Tibial artery (tissue), 4 donors: ENCODE data around the gene CEP41.
A peak's percentile ranks its signal among the peaks of the same experiment; 100 is the strongest.

Experiments used
- DNase-seq, 2 donors: peaks; one replicate each; pipeline ENCODE4 v3.0.0-alpha.2; 2019
- H3K27ac ChIP-seq, 2 donors: fragments of 200-600 bp; sonication (generic) in 1 of 2; 1 replicate in 1 of 2; 2 replicates in 1 of 2; pipeline ENCODE4 v1.5.1; 2018 to 2019; ENCODE audit warnings: mild to moderate bottlenecking in 1 of 2
- H3K27me3 ChIP-seq, 2 donors: fragments of 200-600 bp; sonication (generic) in 1 of 2; one replicate each; pipeline versions ENCODE4 v1.5.1 to v1.6.0; 2016 to 2019
- H3K36me3 ChIP-seq, 3 donors: fragments of 200-600 bp; sonication (generic) in 2 of 3; one replicate each; pipeline ENCODE4 v1.5.1; 2016 to 2019; ENCODE audit warnings: mild to moderate bottlenecking in 2 of 3
- H3K4me1 ChIP-seq, 4 donors: fragments of 200-600 bp; sonication (generic) in 2 of 4; 1 replicate in 3 of 4; 2 replicates in 1 of 4; pipeline ENCODE4 v1.5.1; 2016 to 2019
- H3K4me3 ChIP-seq, 2 donors: fragments of 200-600 bp; sonication (generic) in 1 of 2; 1 replicate in 1 of 2; 2 replicates in 1 of 2; pipeline ENCODE4 v1.5.1; 2018 to 2019; ENCODE audit warnings: mild to moderate bottlenecking in 2 of 2
- H3K9me3 ChIP-seq, 3 donors: fragments of 200-600 bp; sonication (generic) in 1 of 3; one replicate each; pipeline ENCODE4 v1.5.1; 2016 to 2019
- intact Hi-C: fragments of 100-400 bp; cut with DNase I; formaldehyde crosslinking; loops from one replicate; pipeline ENCODE4 v1.15.0; 2023; ENCODE audit warnings: low total_unique reads
- TF ChIP-seq, protein P1 (sequence below), 2 experiments: fragments of 200-600 bp in 1 of 2; fragments of 450-650 bp in 1 of 2; IDR thresholded peaks; one replicate each; pipeline ENCODE4 v1.5.1; 2017 to 2019; ENCODE audit warnings: antibody characterized with exemption in 2 of 2, mild to moderate bottlenecking in 1 of 2, moderate library complexity in 1 of 2

CEP41 gene

DNA sequence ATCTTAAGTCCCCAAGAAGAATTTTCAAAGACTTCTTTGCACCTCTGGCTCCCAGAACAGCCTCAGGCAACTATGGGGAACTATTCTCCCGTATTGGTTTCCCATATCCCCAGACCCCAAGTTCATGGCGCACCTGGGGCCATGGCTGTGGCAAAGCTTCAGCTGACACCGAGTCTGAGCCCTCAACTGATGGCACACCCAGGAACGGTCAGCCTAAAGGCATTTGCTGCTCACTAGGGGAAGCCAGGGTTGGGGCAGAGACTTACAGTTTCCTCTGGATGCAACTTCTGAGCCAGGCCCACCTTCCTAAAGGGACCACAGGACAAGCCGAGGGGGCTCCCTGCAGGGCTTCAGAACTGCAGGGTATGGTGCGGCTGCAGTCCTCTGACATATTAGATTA, 74.3 kb downstream of the CEP41 start:
- Histone ChIP-seq H3K4me1 (peaks cover 6 to 58% (median 44%) of the 10 kb centered on the region in 4 donors), H3K4me3 (no peak overlapping the region), H3K9me3 (no peaks in the 10 kb centered on the region), H3K27me3 (no peaks in the 10 kb centered on the region), H3K36me3 (no peaks in the 10 kb centered on the region), H3K27ac (no peak overlapping the region)
- intact Hi-C loops: no loop called here
- TF ChIP-seq, protein P1, sequence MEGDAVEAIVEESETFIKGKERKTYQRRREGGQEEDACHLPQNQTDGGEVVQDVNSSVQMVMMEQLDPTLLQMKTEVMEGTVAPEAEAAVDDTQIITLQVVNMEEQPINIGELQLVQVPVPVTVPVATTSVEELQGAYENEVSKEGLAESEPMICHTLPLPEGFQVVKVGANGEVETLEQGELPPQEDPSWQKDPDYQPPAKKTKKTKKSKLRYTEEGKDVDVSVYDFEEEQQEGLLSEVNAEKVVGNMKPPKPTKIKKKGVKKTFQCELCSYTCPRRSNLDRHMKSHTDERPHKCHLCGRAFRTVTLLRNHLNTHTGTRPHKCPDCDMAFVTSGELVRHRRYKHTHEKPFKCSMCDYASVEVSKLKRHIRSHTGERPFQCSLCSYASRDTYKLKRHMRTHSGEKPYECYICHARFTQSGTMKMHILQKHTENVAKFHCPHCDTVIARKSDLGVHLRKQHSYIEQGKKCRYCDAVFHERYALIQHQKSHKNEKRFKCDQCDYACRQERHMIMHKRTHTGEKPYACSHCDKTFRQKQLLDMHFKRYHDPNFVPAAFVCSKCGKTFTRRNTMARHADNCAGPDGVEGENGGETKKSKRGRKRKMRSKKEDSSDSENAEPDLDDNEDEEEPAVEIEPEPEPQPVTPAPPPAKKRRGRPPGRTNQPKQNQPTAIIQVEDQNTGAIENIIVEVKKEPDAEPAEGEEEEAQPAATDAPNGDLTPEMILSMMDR (IDR thresholded peaks at IDR 0.05): no peak
- DNase-seq: peak in 1 of 2 donors; percentile 42

DNA sequence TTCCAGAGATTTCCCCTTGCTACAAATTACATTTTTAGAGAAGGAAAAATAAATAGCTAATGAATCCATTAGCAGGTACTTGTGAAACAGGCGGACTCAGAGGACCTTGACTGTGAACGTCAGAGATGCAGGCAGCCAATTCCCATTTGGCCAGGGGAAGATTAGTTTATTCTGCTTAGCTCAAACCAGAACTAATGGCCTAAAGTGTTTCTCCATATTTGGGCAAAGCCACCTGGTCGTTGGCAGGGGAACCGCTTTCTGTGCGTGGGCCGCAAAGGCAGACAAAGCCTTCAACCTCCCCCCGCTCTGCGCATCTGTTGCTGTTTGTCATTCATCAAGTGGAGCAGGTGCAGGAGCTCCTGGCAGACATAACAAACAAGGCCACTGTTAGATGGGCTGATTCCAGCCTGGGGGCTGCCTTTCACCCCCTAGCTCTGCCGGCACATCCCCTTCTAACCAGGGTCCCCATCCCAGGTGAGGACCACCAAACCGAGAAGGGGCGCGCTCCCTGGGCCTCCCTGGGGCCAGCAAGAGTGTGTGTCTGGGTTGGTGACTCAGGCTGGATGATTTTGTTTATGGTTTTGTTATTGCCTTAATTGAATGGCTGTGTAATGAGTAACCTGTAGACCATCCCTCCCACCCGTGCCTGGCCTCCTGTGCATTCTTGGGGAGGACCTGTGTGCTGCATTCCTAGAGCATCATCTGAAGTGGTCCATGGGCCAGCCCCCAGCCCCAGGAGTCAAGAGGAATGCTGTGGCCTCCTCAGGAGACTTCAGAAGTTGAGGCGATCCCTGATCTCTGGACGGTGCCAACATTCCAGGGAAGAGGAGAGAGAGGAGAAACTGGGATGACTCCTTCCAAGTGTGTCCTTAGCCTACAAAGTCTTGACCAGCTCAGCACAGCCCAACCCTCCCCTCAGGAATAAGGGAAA, 75.0 kb downstream of the CEP41 start:
- TF ChIP-seq, protein P1 (IDR thresholded peaks at IDR 0.05): no peak

DNA sequence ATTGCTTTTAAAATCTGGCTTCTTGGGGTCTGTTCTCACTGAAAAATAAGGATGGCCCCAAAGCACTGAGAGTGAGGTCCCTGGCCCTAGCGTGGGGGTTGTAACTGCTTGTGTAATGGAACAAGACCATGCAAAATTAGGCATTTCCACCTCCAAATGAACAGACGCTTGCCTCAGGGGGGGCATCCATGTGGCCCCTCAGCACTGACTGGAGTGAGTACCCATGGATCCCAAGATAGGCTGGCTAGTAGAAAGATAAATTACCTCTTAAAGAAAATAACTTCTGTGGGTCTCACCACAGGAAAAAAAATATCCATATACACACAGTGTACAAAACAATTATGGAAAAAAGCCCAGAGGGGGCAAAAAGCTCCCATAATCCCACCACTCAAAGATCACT, 75.7 kb downstream of the CEP41 start:
- H3K36me3 ChIP-seq: no peaks in the 10 kb centered on the region
- TF ChIP-seq, protein P1 (IDR thresholded peaks at IDR 0.05): no peak
- intact Hi-C loops: no loop called here
- DNase-seq: no peak
- H3K27ac ChIP-seq: no peak overlapping the region
- no peak overlapping the region for H3K4me3 ChIP-seq
- no peaks in the 10 kb centered on the region for H3K27me3 ChIP-seq
- H3K9me3 ChIP-seq: no peaks in the 10 kb centered on the region
- peaks cover 6 to 44% (median 30%) of the 10 kb centered on the region in 4 donors for H3K4me1 ChIP-seq

More for the DNA sequence above, 75.0 kb downstream of the CEP41 start:
- H3K4me3 ChIP-seq: no peak overlapping the region
- no peaks in the 10 kb centered on the region for H3K36me3 ChIP-seq
- H3K27ac ChIP-seq: no peak overlapping the region
- no peaks in the 10 kb centered on the region for H3K27me3 ChIP-seq
- no peaks in the 10 kb centered on the region for H3K9me3 ChIP-seq
- DNase-seq: peak in 1 of 2 donors; percentile 57
- intact Hi-C loops: no loop called here
- peaks cover 6 to 50% (median 36%) of the 10 kb centered on the region in 4 donors for H3K4me1 ChIP-seq

DNA sequence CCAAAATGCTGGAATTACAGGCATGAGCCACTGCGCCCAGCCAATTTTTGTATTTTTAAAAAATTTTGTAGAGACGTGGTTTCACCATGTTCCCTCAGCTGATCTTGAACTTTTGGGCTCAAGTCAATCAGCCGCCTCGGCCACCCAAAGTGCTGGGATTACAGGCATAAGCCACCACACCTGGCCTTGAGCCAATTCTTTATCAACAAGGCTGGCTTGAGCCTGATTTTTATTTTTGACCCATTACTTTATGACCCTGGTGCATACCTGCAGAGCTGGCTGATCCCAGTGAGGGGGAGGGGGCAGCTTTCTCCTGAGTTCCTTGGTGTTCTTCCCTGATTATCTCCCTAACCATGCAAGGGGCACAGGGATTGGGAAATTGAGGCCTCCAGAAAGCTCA, 76.4 kb downstream of the CEP41 start:
- no peaks in the 10 kb centered on the region for H3K36me3 ChIP-seq
- TF ChIP-seq, protein P1 (IDR thresholded peaks at IDR 0.05): no peak
- H3K4me1 ChIP-seq: peaks cover 0 to 37% (median 24%) of the 10 kb centered on the region in 4 donors
- DNase-seq: peak in 1 of 2 donors; percentile 53
- intact Hi-C loops: no loop called here
- H3K4me3 ChIP-seq: no peak overlapping the region
- peak overlapping the region; percentile 48 to 57 for H3K27ac ChIP-seq
- no peaks in the 10 kb centered on the region for H3K27me3 ChIP-seq
- peaks cover 0 to 3% (median 0%) of the 10 kb centered on the region in 3 donors for H3K9me3 ChIP-seq

DNA sequence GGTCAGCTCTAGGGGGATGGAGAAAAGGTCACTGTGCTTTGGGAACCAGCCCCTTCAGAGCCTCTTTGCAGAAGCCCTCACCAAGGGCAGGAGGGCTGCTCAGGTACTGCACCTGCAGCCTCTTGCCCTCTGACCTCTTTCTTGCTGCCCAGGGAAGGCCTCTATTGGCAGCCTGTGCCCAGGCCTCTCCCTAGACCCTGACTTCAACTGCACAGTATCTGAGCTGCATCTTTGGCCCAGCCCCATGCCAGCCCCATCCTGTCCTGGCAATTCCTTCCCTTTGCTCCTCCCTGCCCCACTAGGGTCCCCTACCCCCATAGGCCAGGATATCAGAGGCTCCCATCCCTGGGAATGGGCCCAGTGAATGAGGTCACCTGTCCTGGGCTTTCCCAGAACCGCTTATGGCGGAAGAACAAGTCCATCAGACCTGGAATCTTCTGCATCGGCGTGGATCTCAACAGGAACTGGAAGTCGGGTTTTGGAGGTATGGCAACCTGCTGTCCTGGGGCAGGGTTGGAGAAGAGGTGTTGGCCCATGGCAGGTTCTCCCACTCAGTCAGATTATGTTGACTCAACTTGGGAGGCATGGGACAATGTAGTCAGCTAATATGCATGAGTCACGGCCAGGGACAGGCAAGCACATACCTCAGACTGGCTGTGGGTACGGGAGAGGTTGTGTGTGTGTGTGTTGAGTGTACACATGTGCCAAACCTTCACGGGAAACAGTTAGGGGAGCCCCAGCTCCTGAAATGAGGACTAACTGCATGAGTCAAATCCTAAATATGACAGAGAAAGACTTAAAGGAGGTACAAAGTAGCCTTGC, 77.6 kb downstream of the CEP41 start:
- TF ChIP-seq, protein P1 (IDR thresholded peaks at IDR 0.05): no peak
- DNase-seq: peak in 1 of 2 donors; percentile 71
- H3K4me3 ChIP-seq: no peak overlapping the region
- H3K4me1 ChIP-seq: peaks cover 0 to 28% (median 15%) of the 10 kb centered on the region in 4 donors
- H3K9me3 ChIP-seq: peaks cover 0 to 7% (median 0%) of the 10 kb centered on the region in 3 donors
- peak overlapping the region; percentile 48 to 57 for H3K27ac ChIP-seq
- no peaks in the 10 kb centered on the region for H3K27me3 ChIP-seq
- intact Hi-C loops: no loop called here
- no peaks in the 10 kb centered on the region for H3K36me3 ChIP-seq
